GM13976 (cell line): ENCODE measurements around the gene LAMC2.

Experiments
- DNase-seq: peaks from one replicate; pipeline ENCODE4 v3.0.0; 2012; ENCODE audit warnings: low spot score
- CTCF ChIP-seq: IDR thresholded peaks from 2 replicates; pipeline ENCODE4 v1.5.1; 2012; ENCODE audit warnings: borderline replicate concordance, mild to moderate bottlenecking; ENCODE audit not compliant: insufficient read depth; ENCODE audit errors: extremely low read depth, missing control alignments, control extremely low read depth
- in situ Hi-C: fragments of 300-500 bp; cut with MboI; formaldehyde crosslinking; loops from one replicate; pipeline ENCODE4 v1.12.0; 2022; ENCODE audit warnings: low sequenced_read_pairs, mixed read lengths, inconsistent platforms; ENCODE audit not compliant: unreplicated experiment

Gene LAMC2

GRCh38 chr1:183152180-183152579, 33.9 kb upstream of the LAMC2 start:
- DNase-seq: no peak
- in situ Hi-C loops: no loop called here
- TF ChIP-seq CTCF: no peak

DNA sequence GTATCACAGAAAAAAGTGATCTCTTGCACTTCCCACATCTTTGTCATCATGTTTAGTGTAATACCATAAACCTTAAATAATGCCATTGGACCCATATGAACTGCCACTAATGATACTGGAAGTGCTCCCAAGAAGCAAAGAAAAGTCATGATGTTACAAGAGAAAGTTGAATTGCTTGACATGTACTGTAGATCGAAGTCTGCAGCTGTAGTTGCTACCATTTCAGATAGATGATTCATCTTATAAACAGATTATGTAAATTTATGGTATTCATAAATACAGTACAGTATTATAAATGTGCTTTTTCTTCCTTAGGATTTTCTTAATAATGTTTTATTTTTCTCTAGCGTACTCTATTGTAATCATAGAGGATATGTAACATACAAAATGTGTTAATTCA, 30.1 kb upstream of the LAMC2 start:
- DNase-seq: no peak
- in situ Hi-C loops: no loop called here
- TF ChIP-seq CTCF: no peak

GRCh38 chr1:183159960-183160359, 26.1 kb upstream of the LAMC2 start:
- TF ChIP-seq CTCF: no peak
- in situ Hi-C loops: no loop called here
- no peak for DNase-seq

- no peak for TF ChIP-seq CTCF
- in situ Hi-C loops: no loop called here
- DNase-seq: no peak
Observed at GRCh38 chr1:183161391-183161790, 24.7 kb upstream of the LAMC2 start.

- no peak for TF ChIP-seq CTCF
- in situ Hi-C loops: no loop called here
- DNase-seq: no peak
Observed at GRCh38 chr1:183163316-183163715, 22.7 kb upstream of the LAMC2 start.

- DNase-seq: no peak
- TF ChIP-seq CTCF: no peak
- in situ Hi-C loops: no loop called here
Observed at GRCh38 chr1:183164340-183164739, 21.7 kb upstream of the LAMC2 start.

- TF ChIP-seq CTCF: no peak
- in situ Hi-C loops: no loop called here
- DNase-seq: no peak
Observed at GRCh38 chr1:183164963-183165362, 21.1 kb upstream of the LAMC2 start.
